ENCODE measurements around the gene LGMN.

Gene LGMN

GRCh38 chr14:92731622-92732115, 16.8 kb downstream of the LGMN start:
- Histone ChIP-seq H3K4me1 (ENCODE audit: control insufficient read depth, insufficient read depth, low read length) (no peaks in the 10 kb centered on the region), H3K4me3 (ENCODE audit: low read depth, low read length) (no peak overlapping the region), H3K9me3 (ENCODE audit: control insufficient read depth, insufficient read depth, low read depth, low read length) (no peaks in the 10 kb centered on the region), H3K36me3 (ENCODE audit: control insufficient read depth in 2 of 2, insufficient read depth in 1 of 2, low read length in 2 of 2) (peaks cover 9 to 19% of the 10 kb centered on the region in 2 experiments; a peak in 2 of 3 replicates), H3K27ac (ENCODE audit: extremely low read depth, low read depth, low read length) (no peak overlapping the region)
- POLR2A ChIA-PET: interaction anchor here (6.6 kb wide), 1 partner anchor 16 kb away, joined by 34 read pairs; the partner anchor contains the start of gene LGMN
- peak; percentile 99 for TF ChIP-seq ZNF140 (tag by site-specific recombination; IDR thresholded peaks at IDR 0.05)
- TF ChIP-seq MZF1 (tag by site-specific recombination; IDR thresholded peaks at IDR 0.05; ENCODE audit: borderline replicate concordance): no peak
- CTCF ChIA-PET: no interaction called here

GRCh38 chr14:92729634-92730358, 18.6 kb downstream of the LGMN start:
- no peaks in the 10 kb centered on the region for H3K9me3 ChIP-seq (ENCODE audit: control insufficient read depth, insufficient read depth, low read depth, low read length)
- no peak overlapping the region for H3K27ac ChIP-seq (ENCODE audit: extremely low read depth, low read depth, low read length)
- no peak overlapping the region for H3K4me3 ChIP-seq (ENCODE audit: low read depth, low read length)
- H3K36me3 ChIP-seq (ENCODE audit: control insufficient read depth in 2 of 2, insufficient read depth in 1 of 2, low read length in 2 of 2): peaks cover 9 to 19% of the 10 kb centered on the region in 2 experiments; a peak in 2 of 3 replicates
- CTCF ChIA-PET: no interaction called here
- POLR2A ChIA-PET: interaction anchor here (6.6 kb wide), 1 partner anchor 18 kb away, joined by 34 read pairs; the partner anchor contains the start of gene LGMN
- H3K4me1 ChIP-seq (ENCODE audit: control insufficient read depth, insufficient read depth, low read length): no peaks in the 10 kb centered on the region
- TF ChIP-seq MZF1 (tag by site-specific recombination; IDR thresholded peaks at IDR 0.05; ENCODE audit: borderline replicate concordance): no peak
- TF ChIP-seq AEBP2 (tag by site-specific recombination; IDR thresholded peaks at IDR 0.05; ENCODE audit: borderline replicate concordance): no peak
- TF ChIP-seq ZNF624 (tag by site-specific recombination; IDR thresholded peaks at IDR 0.05): no peak
- no peak for TF ChIP-seq SP3 (tag by site-specific recombination; IDR thresholded peaks at IDR 0.05)
- TF ChIP-seq ZNF701 (tag by site-specific recombination; IDR thresholded peaks at IDR 0.05): no peak
- no peak for TF ChIP-seq ZNF350 (tag by site-specific recombination; IDR thresholded peaks at IDR 0.05)
- no peak for TF ChIP-seq ZNF366 (tag by site-specific recombination; conservative IDR thresholded peaks at IDR 0.05)
- TF ChIP-seq ZNF654 (tag by site-specific recombination; IDR thresholded peaks at IDR 0.05; ENCODE audit: low read depth): no peak
- no peak for TF ChIP-seq ZNF16 (tag by site-specific recombination; IDR thresholded peaks at IDR 0.05; ENCODE audit: low read depth)
- no peak for TF ChIP-seq ZNF707 (tag by site-specific recombination; IDR thresholded peaks at IDR 0.05)
- no peak for TF ChIP-seq IKZF3 (tag by site-specific recombination; IDR thresholded peaks at IDR 0.05)
- no peak for TF ChIP-seq ZNF335 (tag by site-specific recombination; conservative IDR thresholded peaks at IDR 0.05)
- TF ChIP-seq ZNF626 (tag by site-specific recombination; IDR thresholded peaks at IDR 0.05): no peak
- no peak for TF ChIP-seq ZNF426 (tag by site-specific recombination; IDR thresholded peaks at IDR 0.05)
- TF ChIP-seq SALL2 (tag by site-specific recombination; IDR thresholded peaks at IDR 0.05; ENCODE audit: borderline replicate concordance): no peak
- TF ChIP-seq EGR2 (tag by site-specific recombination; IDR thresholded peaks at IDR 0.05; ENCODE audit: low read depth): no peak
- no peak for TF ChIP-seq ZNF777 (tag by site-specific recombination; IDR thresholded peaks at IDR 0.05; ENCODE audit: borderline replicate concordance)
- no peak for TF ChIP-seq ZNF214 (tag by site-specific recombination; IDR thresholded peaks at IDR 0.05; ENCODE audit: borderline replicate concordance)
- TF ChIP-seq ZNF514 (tag by site-specific recombination; IDR thresholded peaks at IDR 0.05): no peak

All from HEK293 (cell line).